B cell (primary cell): Measurements from ENCODE around the gene AOC1. TPM values are rescaled to one million over a fixed set of nuclear protein-coding genes. Genes with fewer than 3 reads are reported as not detected.

Source experiments
- ATAC-seq: fragments of 200-7000 bp; cut with Tn5 transposase; one replicate; pipeline ENCODE4 v1.10.0; 2021; ENCODE audit warnings: low read depth, mild to moderate bottlenecking, moderate number of reproducible peaks, moderate library complexity
- CTCF ChIA-PET: fragments of 350-600 bp; sonication (Branson Sonifier 250); formaldehyde crosslinking; loops from one replicate; lab custom pipeline; 2021; ENCODE audit warnings: antibody characterized with exemption, inconsistent platforms; lab: Charles Lee
- POLR2A ChIA-PET: fragments of 350-600 bp; sonication (Branson Sonifier 250); formaldehyde crosslinking; loops from one replicate; lab custom pipeline; 2021; ENCODE audit warnings: antibody characterized with exemption; lab: Charles Lee
- DNase-seq: peaks from one replicate; pipeline ENCODE4 v3.0.0; 2013
- H2AFZ ChIP-seq: 2 replicates; pipeline ENCODE4 v1.6.1; 2012; ENCODE audit warnings: mild to moderate bottlenecking, low read depth, low read length; ENCODE audit not compliant: insufficient read depth, poor library complexity, severe bottlenecking
- H3K27ac ChIP-seq, 2 donors: 1 replicate in 1 of 2; 2 replicates in 1 of 2; pipeline ENCODE4 v1.5.1; 2012 to 2013; ENCODE audit warnings: low read length in 2 of 2, mild to moderate bottlenecking in 2 of 2, moderate library complexity in 1 of 2
- H3K27me3 ChIP-seq, 4 experiments: fragments of 200-600 bp in 1 of 4; sonication (generic) in 1 of 4; replicated peaks in 1 of 4; 1 replicate in 2 of 4; 2 replicates in 2 of 4; pipeline versions ENCODE4 v1.6.1 to v1.7.0; 2013 to 2016; ENCODE audit warnings: low read length in 3 of 4, mild to moderate bottlenecking in 2 of 4, mixed read lengths in 1 of 4, moderate library complexity in 1 of 4; ENCODE audit not compliant: insufficient read depth in 4 of 4, control insufficient read depth in 3 of 4; ENCODE audit errors: control extremely low read depth in 1 of 4
- H3K36me3 ChIP-seq, 2 experiments: replicated peaks in 1 of 2; 1 replicate in 1 of 2; 2 replicates in 1 of 2; pipeline versions ENCODE4 v1.6.1 to v1.7.1; 2013; ENCODE audit warnings: low read length in 1 of 2; ENCODE audit not compliant: insufficient read depth in 2 of 2, control insufficient read depth in 1 of 2; ENCODE audit errors: control extremely low read depth in 1 of 2, extremely low read depth in 1 of 2
- H3K4me1 ChIP-seq, 2 donors: fragments of 200-600 bp in 1 of 2; sonication (generic) in 1 of 2; 1 replicate in 1 of 2; 2 replicates in 1 of 2; pipeline versions ENCODE4 v1.5.1 to v1.6.1; 2013 to 2017; ENCODE audit warnings: low read length in 2 of 2; ENCODE audit not compliant: control insufficient read depth in 2 of 2, insufficient read depth in 2 of 2
- H3K4me2 ChIP-seq: replicated peaks from 2 replicates; pipeline ENCODE3; 2012; ENCODE audit warnings: mild to moderate bottlenecking, low read depth, low read length; ENCODE audit not compliant: poor library complexity, severe bottlenecking
- H3K4me3 ChIP-seq, 5 experiments: fragments of 200-600 bp in 1 of 5; sonication (generic) in 1 of 5; 1 replicate in 3 of 5; 2 replicates in 2 of 5; pipeline versions ENCODE4 v1.5.1 to v1.7.0; 2011 to 2016; ENCODE audit warnings: low read length in 4 of 5, mild to moderate bottlenecking in 4 of 5, low read depth in 2 of 5, control low read depth in 1 of 5, moderate library complexity in 1 of 5; ENCODE audit not compliant: insufficient read depth in 1 of 5; ENCODE audit errors: control extremely low read depth in 1 of 5, extremely low read depth in 1 of 5
- H3K79me2 ChIP-seq: fragments of 200-600 bp; sonication (generic); one replicate; pipeline ENCODE4 v1.6.0; 2016; ENCODE audit warnings: low read length; ENCODE audit not compliant: control insufficient read depth, insufficient read depth
- H3K9ac ChIP-seq: fragments of 200-600 bp; sonication (generic); 2 replicates; pipeline ENCODE4 v1.6.1; 2017; ENCODE audit warnings: mild to moderate bottlenecking, low read length, moderate library complexity
- H3K9me3 ChIP-seq, 3 donors: one replicate each; pipeline versions ENCODE4 v1.6.1 to v1.7.1; 2013; ENCODE audit warnings: low read length in 2 of 3; ENCODE audit not compliant: control insufficient read depth in 2 of 3, insufficient read depth in 1 of 3; ENCODE audit errors: control extremely low read depth in 1 of 3
- H4K20me1 ChIP-seq: 2 replicates; pipeline ENCODE4 v1.6.0; 2012; ENCODE audit warnings: mild to moderate bottlenecking, low read length; ENCODE audit not compliant: insufficient read depth, control insufficient read depth, poor library complexity, severe bottlenecking
- H3K27ac Mint-ChIP-seq: one replicate; pipeline ENCODE4 v1.8.0; 2021; ENCODE audit warnings: mixed read lengths
- H3K27me3 Mint-ChIP-seq: one replicate; pipeline ENCODE4 v1.8.0; 2021; ENCODE audit warnings: mixed read lengths
- H3K4me1 Mint-ChIP-seq: one replicate; pipeline ENCODE4 v1.8.0; 2021; ENCODE audit warnings: mixed read lengths
- H3K4me3 Mint-ChIP-seq: one replicate; pipeline ENCODE4 v1.8.0; 2021; ENCODE audit warnings: mixed read lengths
- H3K9me3 Mint-ChIP-seq: one replicate; pipeline ENCODE4 v1.8.0; 2022; ENCODE audit warnings: mixed read lengths; ENCODE audit not compliant: insufficient read depth
- EZH2 ChIP-seq: IDR thresholded peaks from 2 replicates; pipeline ENCODE4 v1.6.1; 2012; ENCODE audit warnings: borderline replicate concordance, low read depth, mild to moderate bottlenecking, moderate library complexity, low read length; ENCODE audit not compliant: insufficient read depth, poor library complexity, severe bottlenecking
- WGBS: methylation state at CpG from one replicate; pipeline ENCODE4 v1.1.5; 2013; ENCODE audit warnings: missing lambda C conversion rate; ENCODE audit not compliant: insufficient coverage; 5-methylcytosine and 5-hydroxymethylcytosine counted together
- intact Hi-C: fragments of 100-400 bp; cut with micrococcal nuclease; formaldehyde crosslinking; loops from one replicate; pipeline ENCODE4 v1.10.0; 2022
- polyA plus RNA-seq: library from polyadenylated mRNA; depleted of rRNA; stranded (reverse); fragments of >200 nt; gene quantifications from 2 replicates; pipeline ENCODE4 v1.2.3, GENCODE V29; 2012
- total RNA-seq, 2 donors: library from RNA; stranded (reverse); fragments of 120-200 nt in 1 of 2; gene quantifications; 1 replicate in 1 of 2; 2 replicates in 1 of 2; pipeline versions ENCODE4 v1.2.3 to v1.2.4, GENCODE V29; 2013 to 2022
- TF ChIP-seq, protein P1 (sequence below): fragments of 200-600 bp; IDR thresholded peaks from one replicate; pipeline ENCODE4 v1.8.0; 2022; ENCODE audit warnings: antibody characterized with exemption, mild to moderate bottlenecking

Gene AOC1
- total and polyA plus RNA-seq, 2 donors (not counting 1 experiment from before 2014, with no cell fraction given), result 0.07 TPM; not detected in 1

DNA sequence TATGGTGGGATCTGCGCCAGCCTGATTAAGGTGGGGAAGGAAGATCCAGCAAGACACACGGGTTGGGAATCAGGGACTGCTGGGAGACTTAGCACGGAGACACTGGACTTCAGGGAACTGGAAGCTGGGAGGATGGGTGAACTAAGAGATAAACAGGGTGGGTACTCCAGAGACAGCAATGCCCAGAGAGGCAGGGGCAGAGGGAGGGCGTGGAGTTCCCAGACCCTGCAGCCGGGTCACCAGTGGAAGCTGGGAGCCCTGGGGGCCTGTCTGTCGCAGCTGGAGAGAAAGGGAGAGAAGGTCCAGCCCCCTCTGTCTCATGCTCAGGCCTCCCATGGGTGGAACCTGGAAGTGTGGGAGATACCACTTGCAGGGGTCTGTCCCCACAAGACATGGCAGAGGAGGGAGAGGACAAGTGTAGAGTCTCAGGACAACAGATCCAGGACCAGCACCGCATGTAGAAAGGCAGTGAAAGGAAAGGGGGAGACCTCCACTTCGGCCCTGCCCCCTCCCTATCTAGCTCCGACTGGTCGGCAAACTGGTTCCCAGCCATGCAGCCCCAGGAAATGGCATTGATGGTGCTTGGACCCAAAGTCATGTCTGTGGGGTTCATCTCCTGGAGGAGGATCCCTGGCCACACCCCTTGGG lies 44.4 kb downstream of the AOC1 start:
- H4K20me1 ChIP-seq, result no peaks in the 10 kb centered on the region
- peaks cover 0 to 16% (median 7%) of the 10 kb centered on the region in 4 experiments for H3K27me3 ChIP-seq
- no peak for ATAC-seq
- H3K9ac ChIP-seq, result no peak overlapping the region
- H3K79me2 ChIP-seq, result no peaks in the 10 kb centered on the region
- H3K36me3 ChIP-seq, result no peaks in the 10 kb centered on the region
- H3K9me3 Mint-ChIP-seq, result peaks cover 2% of the 10 kb centered on the region
- ChIA-PET POLR2A (no interaction called here), CTCF (interaction anchor here (2.2 to 3.2 kb wide), 3 partner anchors 12 to 214 kb away, joined by 11 to 36 read pairs (median 15); no protein-coding TSS in a partner anchor)
- H3K4me3 ChIP-seq, result no peak overlapping the region
- no peak overlapping the region for H3K4me3 Mint-ChIP-seq
- H3K27me3 Mint-ChIP-seq, result peaks cover 32% of the 10 kb centered on the region
- H3K4me2 ChIP-seq, result peak overlapping the region; percentile 64
- DNase-seq, result no peak
- H3K4me1 Mint-ChIP-seq, result peaks cover 39% of the 10 kb centered on the region
- 88% methylated on average over 5 of the region's 10 CpGs for WGBS
- peak overlapping the region; percentile 70 to 81 for H3K27ac ChIP-seq
- intact Hi-C loops, result loop anchor here (5.0 kb wide), 1 partner anchor 449 kb away; no protein-coding TSS in a partner anchor
- H2AFZ ChIP-seq, result no peak overlapping the region
- H3K27ac Mint-ChIP-seq, result peak overlapping the region; percentile 15
- TF ChIP-seq EZH2, result no peak
- TF ChIP-seq, protein P1, sequence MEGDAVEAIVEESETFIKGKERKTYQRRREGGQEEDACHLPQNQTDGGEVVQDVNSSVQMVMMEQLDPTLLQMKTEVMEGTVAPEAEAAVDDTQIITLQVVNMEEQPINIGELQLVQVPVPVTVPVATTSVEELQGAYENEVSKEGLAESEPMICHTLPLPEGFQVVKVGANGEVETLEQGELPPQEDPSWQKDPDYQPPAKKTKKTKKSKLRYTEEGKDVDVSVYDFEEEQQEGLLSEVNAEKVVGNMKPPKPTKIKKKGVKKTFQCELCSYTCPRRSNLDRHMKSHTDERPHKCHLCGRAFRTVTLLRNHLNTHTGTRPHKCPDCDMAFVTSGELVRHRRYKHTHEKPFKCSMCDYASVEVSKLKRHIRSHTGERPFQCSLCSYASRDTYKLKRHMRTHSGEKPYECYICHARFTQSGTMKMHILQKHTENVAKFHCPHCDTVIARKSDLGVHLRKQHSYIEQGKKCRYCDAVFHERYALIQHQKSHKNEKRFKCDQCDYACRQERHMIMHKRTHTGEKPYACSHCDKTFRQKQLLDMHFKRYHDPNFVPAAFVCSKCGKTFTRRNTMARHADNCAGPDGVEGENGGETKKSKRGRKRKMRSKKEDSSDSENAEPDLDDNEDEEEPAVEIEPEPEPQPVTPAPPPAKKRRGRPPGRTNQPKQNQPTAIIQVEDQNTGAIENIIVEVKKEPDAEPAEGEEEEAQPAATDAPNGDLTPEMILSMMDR, result no peak
- H3K4me1 ChIP-seq, result peaks cover 33 to 58% of the 10 kb centered on the region in 2 donors
- H3K9me3 ChIP-seq, result peaks cover 0 to 14% (median 7%) of the 10 kb centered on the region in 3 donors
